Smooth muscle cell (in vitro differentiated cells): ENCODE results near the gene ABCC8. TPM values are rescaled to one million over a fixed set of nuclear protein-coding genes. Genes with fewer than 3 reads are reported as not detected.

Experiments
- DNase-seq: peaks from one replicate; lab custom pipeline; 2025; ENCODE audit not compliant: unreplicated experiment; lab: John Stamatoyannopoulos, UW
- H2AFZ ChIP-seq: fragments of 200-600 bp; sonication (generic); 2 replicates; pipeline ENCODE4 v1.6.0; 2016; ENCODE audit warnings: antibody characterized with exemption, low read depth, mild to moderate bottlenecking
- H3F3A ChIP-seq: fragments of 200-600 bp; sonication (generic); 2 replicates; pipeline ENCODE4 v1.6.0; 2017; ENCODE audit warnings: antibody characterized with exemption, low read depth
- H3K27ac ChIP-seq: fragments of 200-600 bp; sonication (generic); 2 replicates; pipeline ENCODE4 v1.5.1; 2016; ENCODE audit warnings: low read depth, mild to moderate bottlenecking
- H3K27me3 ChIP-seq: fragments of 200-600 bp; sonication (generic); 2 replicates; pipeline ENCODE4 v1.6.1; 2016; ENCODE audit warnings: low read depth, mild to moderate bottlenecking
- H3K36me3 ChIP-seq: fragments of 200-600 bp; sonication (generic); 2 replicates; pipeline ENCODE4 v1.5.1; 2016; ENCODE audit warnings: low read depth
- H3K4me1 ChIP-seq: fragments of 200-600 bp; sonication (generic); 2 replicates; pipeline ENCODE4 v1.5.1; 2016; ENCODE audit warnings: low read depth
- H3K4me2 ChIP-seq: fragments of 200-600 bp; sonication (generic); 2 replicates; pipeline ENCODE4 v1.6.0; 2016; ENCODE audit warnings: mild to moderate bottlenecking
- H3K4me3 ChIP-seq: fragments of 200-600 bp; sonication (generic); 2 replicates; pipeline ENCODE4 v1.5.1; 2016; ENCODE audit warnings: mild to moderate bottlenecking
- H3K79me2 ChIP-seq: fragments of 200-600 bp; sonication (generic); 2 replicates; pipeline ENCODE4 v1.6.0; 2016; ENCODE audit warnings: low read depth, mild to moderate bottlenecking
- H3K9ac ChIP-seq: fragments of 200-600 bp; sonication (generic); 2 replicates; pipeline ENCODE4 v1.6.0; 2016; ENCODE audit warnings: low read depth
- H3K9me3 ChIP-seq: fragments of 200-600 bp; sonication (generic); replicated peaks from 2 replicates; pipeline ENCODE4 v1.5.1; 2016; ENCODE audit warnings: low read depth
- H4K20me1 ChIP-seq: fragments of 200-600 bp; sonication (generic); 2 replicates; pipeline ENCODE4 v1.6.0; 2016; ENCODE audit warnings: low read depth
- CTCF ChIP-seq: fragments of 200-600 bp; sonication (generic); IDR thresholded peaks from 2 replicates; pipeline ENCODE4 v1.5.1; 2017; ENCODE audit warnings: borderline replicate concordance, mild to moderate bottlenecking, antibody characterized with exemption; ENCODE audit not compliant: insufficient read depth, poor library complexity, severe bottlenecking
- WGBS: methylation state at CpG from one replicate; pipeline ENCODE4 v1.1.7; 2016; ENCODE audit warnings: low lambda C conversion rate; 5-methylcytosine and 5-hydroxymethylcytosine counted together
- polyA plus RNA-seq: library from polyadenylated mRNA; unstranded; fragments of >200 nt; fragmentation: Nextera tagmentation; extraction: Ambion mirVana; gene quantifications from 2 replicates; pipeline ENCODE4 v1.2.1, GENCODE V29; 2016
- total RNA-seq: library from RNA; depleted of rRNA; stranded (reverse); fragments of >200 nt; gene quantifications from 2 replicates; pipeline ENCODE4 v1.2.3, GENCODE V29; 2014

ABCC8 gene
- total and polyA plus RNA-seq, 2 experiments from 2014 or later: not detected

GRCh38 chr11:17383461-17383860, 93.2 kb downstream of the ABCC8 start:
- Histone ChIP-seq H3K4me2 (no peak overlapping the region), H3K9me3 (no peaks in the 10 kb centered on the region), H3K9ac (no peak overlapping the region), H3K27me3 (peaks cover 9% of the 10 kb centered on the region), H3F3A (no peaks in the 10 kb centered on the region), H3K4me3 (no peak overlapping the region), H3K79me2 (no peaks in the 10 kb centered on the region), H3K27ac (no peak overlapping the region), H2AFZ (no peak overlapping the region), H4K20me1 (no peaks in the 10 kb centered on the region), H3K4me1 (no peaks in the 10 kb centered on the region), H3K36me3 (no peaks in the 10 kb centered on the region)
- WGBS: 60% methylated on average over 1 of the region's 1 CpG
- no peak for TF ChIP-seq CTCF
- DNase-seq: no peak

- Histone ChIP-seq H3K4me1 (no peaks in the 10 kb centered on the region), H2AFZ (no peak overlapping the region), H3K79me2 (no peaks in the 10 kb centered on the region), H3K9ac (no peak overlapping the region), H3K4me2 (no peak overlapping the region), H3K27me3 (no peaks in the 10 kb centered on the region), H3K4me3 (no peak overlapping the region), H3F3A (no peaks in the 10 kb centered on the region), H3K36me3 (no peaks in the 10 kb centered on the region), H4K20me1 (no peaks in the 10 kb centered on the region), H3K9me3 (no peaks in the 10 kb centered on the region), H3K27ac (no peak overlapping the region)
- TF ChIP-seq CTCF: no peak
- DNase-seq: no peak
- WGBS: 84% methylated on average over 8 of the region's 8 CpGs
Measured at GRCh38 chr11:17382046-17382728, 94.5 kb downstream of the ABCC8 start.

GRCh38 chr11:17381156-17381555, 95.5 kb downstream of the ABCC8 start:
- WGBS: 53% methylated on average over 4 of the region's 4 CpGs

More at GRCh38 chr11:17381156-17381555, 95.5 kb downstream of the ABCC8 start:
- no peak overlapping the region for H2AFZ ChIP-seq
- H3K4me3 ChIP-seq: no peak overlapping the region
- H3K27me3 ChIP-seq: no peaks in the 10 kb centered on the region
- no peak overlapping the region for H3K9ac ChIP-seq
- H4K20me1 ChIP-seq: no peaks in the 10 kb centered on the region
- no peaks in the 10 kb centered on the region for H3K79me2 ChIP-seq
- no peak overlapping the region for H3K4me2 ChIP-seq
- H3K27ac ChIP-seq: no peak overlapping the region
- no peaks in the 10 kb centered on the region for H3K4me1 ChIP-seq
- no peaks in the 10 kb centered on the region for H3F3A ChIP-seq
- DNase-seq: no peak
- no peaks in the 10 kb centered on the region for H3K9me3 ChIP-seq
- TF ChIP-seq CTCF: no peak
- no peaks in the 10 kb centered on the region for H3K36me3 ChIP-seq
